C1 segment of cervical spinal cord (tissue), 14 donors: Measurements from ENCODE around the gene SAG.
"Not testable (repeated sequence)": the region's sequence is repeated elsewhere in the genome, so short reads cannot be mapped to it uniquely, and the experiment has no call there.

Experiments
- DNase-seq, 14 donors: peaks; one replicate each; lab custom pipeline; 2025; lab: John Stamatoyannopoulos, UW

SAG gene

GRCh38 chr2:233354500-233354924 lies 46.9 kb downstream of the SAG start:
- no peak for DNase-seq

GRCh38 chr2:233354971-233355574 lies 47.5 kb downstream of the SAG start:
- peak in 3 of 14 donors; percentile 27 to 82 (median 41) for DNase-seq

DNA sequence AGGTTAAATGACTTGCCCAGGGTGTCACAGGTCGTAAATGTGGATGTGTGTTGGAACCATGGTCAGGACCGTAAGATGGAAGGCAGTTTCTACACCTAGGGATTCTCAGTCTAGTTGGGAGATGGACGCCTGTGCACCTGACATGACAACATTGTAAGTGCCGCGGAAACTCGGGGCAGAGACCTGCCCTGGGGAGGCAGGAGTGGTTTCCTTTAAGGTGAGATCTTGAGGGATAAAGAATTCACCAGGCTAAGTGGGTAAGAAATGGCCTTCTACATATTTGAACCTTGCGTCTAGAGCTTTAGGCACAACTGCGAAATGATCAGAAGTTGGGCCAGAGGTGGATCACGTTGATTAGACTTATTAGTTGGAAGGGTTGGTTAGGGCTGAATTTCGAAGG lies 48.3 kb downstream of the SAG start:
- no peak for DNase-seq

DNA sequence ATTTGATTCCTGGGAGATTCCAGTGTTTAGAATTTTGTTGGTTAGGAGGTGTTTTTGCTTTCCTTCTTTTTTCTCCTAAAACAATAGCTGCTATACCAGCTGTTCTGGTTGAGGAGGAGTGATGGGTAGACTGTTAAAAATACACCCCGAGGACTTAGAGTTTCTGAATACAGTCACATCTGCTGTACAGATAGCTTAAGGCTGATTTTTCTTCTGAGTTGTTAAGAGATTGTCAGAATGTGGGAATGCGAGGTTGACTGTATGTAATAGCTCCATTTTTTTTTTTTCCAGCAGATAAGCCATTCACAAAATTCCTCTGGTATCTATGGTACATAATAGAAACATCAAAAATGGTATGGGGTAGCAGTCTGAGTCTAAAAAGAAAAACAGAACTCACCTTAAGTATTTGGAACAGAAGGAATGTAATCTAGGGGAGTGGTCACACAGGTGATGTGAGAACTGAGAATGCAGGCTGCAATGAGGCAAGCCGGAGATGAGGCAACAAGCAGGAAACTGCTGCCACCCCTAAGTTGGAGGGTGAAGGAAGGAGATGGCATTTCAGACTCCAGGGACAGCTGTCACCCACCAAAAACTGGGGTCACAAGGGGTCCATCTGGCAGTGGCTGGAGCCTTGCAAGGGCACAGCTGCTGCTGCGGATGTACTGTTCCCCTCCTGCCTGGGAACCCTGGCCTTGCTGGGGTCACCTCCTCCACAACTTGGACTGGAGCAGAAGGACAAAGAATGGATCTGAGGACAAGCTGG lies 49.1 kb downstream of the SAG start:
- DNase-seq, result no peak

GRCh38 chr2:233358335-233358734 lies 50.7 kb downstream of the SAG start:
- DNase-seq, result no peak

GRCh38 chr2:233358947-233359346 lies 51.3 kb downstream of the SAG start:
- DNase-seq, result no peak

DNA sequence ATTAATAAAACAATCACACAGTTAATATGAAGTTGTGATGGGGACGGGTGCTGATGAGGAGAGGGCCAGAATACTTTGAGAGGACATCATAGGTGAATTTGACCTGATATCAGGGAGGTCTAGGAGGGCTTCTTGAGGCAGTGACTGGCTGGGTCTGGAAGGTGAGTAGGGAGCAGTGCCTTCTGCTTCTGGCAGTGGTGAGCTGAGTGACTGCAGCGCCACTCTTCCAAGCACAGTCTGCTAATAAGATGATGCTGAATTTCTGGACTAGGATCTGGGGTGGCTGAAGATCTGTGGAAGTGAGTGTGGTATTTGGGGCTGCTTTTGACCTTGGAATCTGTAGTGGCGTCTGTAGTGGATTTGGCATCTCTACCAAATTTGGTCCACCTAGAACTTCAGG lies 52.2 kb downstream of the SAG start:
- peak in 1 of 14 donors; percentile 67 for DNase-seq

GRCh38 chr2:233360771-233361176 lies 53.2 kb downstream of the SAG start:
- no peak for DNase-seq

DNA sequence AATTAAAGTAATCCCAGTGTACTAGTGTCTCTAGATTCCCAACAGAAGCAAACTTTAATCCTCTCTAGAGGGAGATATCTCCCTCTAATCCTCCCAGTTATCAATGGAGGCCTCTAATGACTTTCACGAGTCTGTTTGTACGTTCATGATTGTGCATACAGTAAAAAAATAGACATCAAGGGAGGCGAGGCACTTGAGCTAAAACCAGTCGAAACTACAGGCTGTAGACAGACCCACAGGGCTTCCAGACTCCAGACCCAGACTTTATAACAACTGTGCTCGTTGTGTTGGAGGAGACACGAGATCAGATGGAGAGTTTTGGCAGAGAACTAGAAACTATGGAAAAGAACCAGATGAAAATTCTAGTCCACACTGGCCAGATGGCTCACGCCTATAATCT lies 53.7 kb downstream of the SAG start:
- no peak for DNase-seq

DNA sequence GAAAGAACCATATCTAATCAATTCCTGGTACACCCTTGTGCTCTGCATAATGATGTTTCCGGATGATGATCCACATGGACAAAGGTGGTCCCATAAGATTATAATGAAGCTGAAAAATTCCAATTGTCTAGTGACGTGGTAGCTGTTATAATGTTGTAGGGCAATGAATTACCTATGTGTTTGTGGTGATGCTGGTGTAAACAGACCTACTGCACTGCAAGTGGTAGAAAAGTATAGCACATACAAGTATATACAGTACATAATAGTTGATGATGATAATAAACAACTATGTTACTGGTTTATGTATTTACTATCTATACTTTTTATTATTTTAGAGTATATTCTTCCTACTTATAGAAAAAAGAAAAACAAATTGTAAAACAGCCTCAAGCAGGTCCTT lies 55.1 kb downstream of the SAG start:
- no peak for DNase-seq

DNA sequence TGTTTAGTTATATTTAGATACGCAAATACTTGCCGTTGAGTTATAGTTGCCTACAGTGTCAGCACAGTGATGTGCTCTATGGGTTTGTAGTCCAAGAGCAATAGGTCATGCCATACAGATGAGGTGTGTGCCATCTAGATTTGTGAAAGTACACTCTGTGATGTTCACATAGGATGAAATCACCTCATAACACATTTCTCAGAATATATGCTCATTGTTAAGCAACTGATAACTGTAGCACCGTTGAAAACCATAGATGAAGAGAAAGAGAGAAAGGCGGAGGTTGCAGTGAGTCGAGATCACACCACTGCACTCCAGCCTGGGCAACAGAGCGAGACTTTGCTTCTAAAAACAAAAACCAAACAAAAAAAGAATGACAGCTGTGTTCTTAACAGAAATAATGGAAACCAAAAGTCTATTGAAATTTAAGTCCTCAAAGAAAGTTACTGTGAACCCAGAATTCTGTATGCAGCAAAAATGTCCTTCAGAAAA lies 56.2 kb downstream of the SAG start:
- no peak for DNase-seq

GRCh38 chr2:233365861-233366520 lies 58.4 kb downstream of the SAG start:
- peak in 2 of 14 donors; percentile 16 to 67 for DNase-seq

DNA sequence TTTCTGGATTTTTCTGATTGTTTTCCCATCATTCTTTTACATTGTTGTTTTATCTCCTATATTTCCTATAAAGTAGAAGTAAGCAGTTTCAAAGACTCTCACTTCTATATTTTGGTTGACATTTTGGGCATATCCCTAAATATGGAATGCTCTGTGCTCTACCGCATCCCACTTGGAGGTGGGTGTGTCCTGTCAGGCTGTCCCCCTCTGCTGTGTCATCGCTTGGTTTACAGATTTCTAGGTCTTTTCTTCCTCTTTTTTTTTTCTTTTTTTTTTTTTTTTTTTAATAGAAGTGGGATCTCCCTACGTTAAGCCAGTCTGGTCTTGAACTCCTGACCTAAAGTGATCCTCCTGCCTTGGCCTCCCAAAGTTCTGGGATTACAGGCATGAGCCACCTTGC lies 60.0 kb downstream of the SAG start:
- no peak for DNase-seq

DNA sequence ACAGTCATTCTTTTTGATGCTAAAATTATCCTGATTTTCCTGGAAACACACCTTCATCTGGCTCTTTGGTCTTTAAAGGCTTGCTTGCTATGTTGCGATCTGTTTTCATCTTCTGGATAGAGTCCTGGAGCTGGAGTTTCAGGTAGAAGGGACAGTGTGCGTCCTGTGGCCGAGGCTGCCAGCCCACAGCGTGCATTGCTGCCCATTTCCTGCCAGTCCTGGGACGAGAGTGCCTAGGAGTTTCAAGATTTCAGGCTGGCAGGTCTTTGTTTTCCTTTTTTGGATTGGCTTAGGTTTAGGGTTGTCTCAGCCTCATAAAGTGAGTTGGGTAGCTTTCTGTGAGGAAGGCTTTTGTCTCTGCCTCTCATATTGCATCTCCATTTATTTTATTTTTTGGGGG lies 61.1 kb downstream of the SAG start:
- peak in 1 of 14 donors; percentile 51 for DNase-seq

GRCh38 chr2:233369462-233369861 lies 61.8 kb downstream of the SAG start:
- DNase-seq, result no peak

- no peak for DNase-seq
These were observed 62.5 kb downstream of the SAG start for GRCh38 chr2:233369897-233370685.

GRCh38 chr2:233371641-233372040 lies 64.0 kb downstream of the SAG start:
- DNase-seq, result no peak

DNA sequence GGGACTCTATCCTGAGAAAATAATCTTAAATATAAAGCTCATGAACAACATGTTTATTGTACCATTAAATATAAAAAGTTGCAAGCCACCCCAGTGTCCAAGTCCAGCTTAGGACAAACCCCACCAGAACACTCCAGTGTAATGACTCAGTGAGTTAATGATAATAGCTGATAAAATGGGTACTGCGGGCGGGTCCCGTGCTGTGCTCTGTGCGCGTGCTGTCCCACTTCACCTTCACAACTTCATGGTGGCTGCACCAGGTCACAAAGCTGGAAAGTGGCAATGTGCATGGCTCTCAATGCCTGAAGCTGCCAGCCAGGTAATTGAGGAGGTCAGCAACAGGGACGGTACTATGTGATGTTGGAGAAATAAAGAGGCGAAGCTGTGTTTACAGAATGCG lies 65.2 kb downstream of the SAG start:
- no peak for DNase-seq

- DNase-seq, result no peak
These were observed 65.7 kb downstream of the SAG start for GRCh38 chr2:233373316-233373715.

- DNase-seq, result not testable (repeated sequence)
These were observed 67.2 kb downstream of the SAG start for GRCh38 chr2:233374776-233375175.

- DNase-seq, result no peak
These were observed 68.1 kb downstream of the SAG start for GRCh38 chr2:233375490-233376314.
